CD4-positive, alpha-beta T cell treated with Interleukin-1 beta for 1 hour (primary cell): Measurements from ENCODE around the gene MCAT.

Experiments
- DNase-seq, 2 donors: peaks; one replicate each; pipeline ENCODE4 v3.0.0-alpha.2; 2020 to 2022

The MCAT gene

GRCh38 chr22:43088627-43088983, 54.6 kb downstream of the MCAT start:
- DNase-seq: no peak

- peak; percentile 18 to 39 for DNase-seq
Observed at GRCh38 chr22:43085658-43086606, 57.3 kb downstream of the MCAT start.
